ENCODE data around the gene CCAR1.
"Not testable (repeated sequence)": the region's sequence is repeated elsewhere in the genome, so short reads cannot be mapped to it uniquely, and the experiment has no call there.

The CCAR1 gene

DNA sequence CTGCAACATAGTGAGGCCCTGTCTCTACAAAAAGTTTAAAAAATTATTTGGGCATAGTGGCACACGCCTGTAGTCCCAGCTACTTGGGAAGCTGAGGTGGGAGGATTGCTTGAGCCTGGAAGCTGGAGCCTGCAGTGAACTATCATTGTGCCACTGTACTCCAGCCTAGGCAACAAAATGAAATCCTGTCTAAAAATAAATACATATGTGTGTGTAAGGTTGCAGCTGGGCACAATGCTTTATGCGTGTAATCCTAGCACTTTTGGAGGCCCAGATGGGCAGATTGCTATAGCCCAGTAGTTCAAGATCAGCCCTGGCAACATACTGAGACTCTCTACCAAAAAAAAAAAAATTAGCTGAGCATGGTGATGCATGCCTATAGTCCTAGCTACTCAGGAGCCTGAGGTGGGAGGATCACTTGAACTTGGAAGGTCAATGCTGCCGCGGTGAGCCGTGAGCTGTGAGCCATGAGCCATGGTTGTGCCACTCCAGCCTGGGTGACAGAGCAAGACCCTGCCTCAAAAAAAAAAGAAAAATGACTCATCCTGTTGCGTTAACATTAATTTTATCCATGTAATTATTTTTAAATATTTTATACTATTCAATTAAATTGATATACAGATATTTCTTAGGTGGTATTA lies 38.3 kb downstream of the CCAR1 start:
- no peak for DNase-seq (ENCODE audit: low read depth)

DNA sequence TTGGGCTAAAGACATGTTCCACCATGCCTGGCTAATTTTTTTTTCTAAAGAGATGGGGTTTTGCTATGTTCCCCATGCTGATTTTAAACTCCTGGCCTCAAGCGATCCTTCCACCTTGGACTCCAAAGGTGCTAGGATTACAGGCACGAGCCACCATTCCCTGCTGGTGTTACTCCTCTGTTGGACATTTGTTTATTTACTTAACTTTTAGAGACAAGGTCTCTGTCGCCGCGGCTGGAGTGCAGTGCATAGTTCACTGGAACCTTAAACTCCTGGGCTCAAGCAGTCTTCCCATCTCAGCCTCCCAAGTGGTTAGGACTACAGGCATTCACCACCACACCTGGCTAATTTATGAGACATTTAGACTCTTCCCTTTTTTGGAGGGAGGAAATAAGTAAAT lies 38.9 kb downstream of the CCAR1 start:
- DNase-seq (ENCODE audit: low read depth) = no peak

- DNase-seq (ENCODE audit: low read depth) = not testable (repeated sequence)
Measured at GRCh38 chr10:68767407-68767806, 46.4 kb downstream of the CCAR1 start.

DNA sequence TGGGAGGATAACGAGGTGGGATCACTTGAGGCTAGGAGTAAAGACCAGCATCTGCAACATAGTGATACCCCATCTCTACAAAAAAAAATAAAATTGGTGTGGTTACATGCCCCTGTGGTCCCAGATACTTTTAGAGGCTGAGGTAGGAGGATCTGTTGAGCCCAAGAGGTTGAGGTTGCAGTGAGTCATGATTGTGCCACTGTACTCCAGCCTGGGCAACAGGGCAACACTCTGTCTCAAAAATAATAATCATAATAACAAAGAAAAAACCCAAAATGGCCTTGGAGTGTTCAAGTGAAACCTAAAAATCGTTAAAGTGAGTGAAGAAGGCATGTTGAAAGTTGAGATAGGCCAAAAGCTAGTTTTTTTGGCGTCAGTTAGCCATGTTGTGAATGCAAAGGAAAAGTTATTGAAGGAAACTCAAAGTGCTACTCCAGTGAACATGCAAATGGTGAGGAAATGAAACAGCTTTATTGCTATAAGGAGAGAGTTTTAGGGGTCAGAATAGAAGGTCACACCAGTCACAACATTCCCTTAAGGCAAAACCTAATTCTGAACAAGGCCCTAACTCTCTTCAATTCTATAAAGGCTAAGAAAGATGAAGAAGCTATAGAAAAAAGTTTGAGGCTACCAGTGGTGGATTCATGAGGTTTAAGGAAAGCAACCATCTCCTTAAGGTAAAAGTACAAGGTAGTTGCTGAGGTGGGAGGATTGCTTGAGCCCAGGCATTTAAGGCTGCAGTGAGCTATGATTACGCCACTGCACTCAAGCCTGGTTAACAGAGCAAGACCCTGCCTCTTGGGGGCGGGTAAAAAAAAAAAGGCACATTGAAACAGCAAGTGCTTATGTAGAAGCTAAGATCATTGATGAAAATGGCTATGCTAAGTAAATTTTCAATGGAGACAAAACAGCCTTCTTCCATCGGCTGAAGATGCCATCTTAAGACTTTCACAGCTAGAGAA lies 60.9 kb downstream of the CCAR1 start:
- no peak for DNase-seq (ENCODE audit: low read depth)

GRCh38 chr10:68784476-68784875 lies 63.4 kb downstream of the CCAR1 start:
- DNase-seq (ENCODE audit: low read depth) = no peak

GRCh38 chr10:68787813-68788212 lies 66.8 kb downstream of the CCAR1 start:
- no peak for DNase-seq (ENCODE audit: low read depth)

GRCh38 chr10:68790476-68790875 lies 69.4 kb downstream of the CCAR1 start:
- no peak for DNase-seq (ENCODE audit: low read depth)

- DNase-seq (ENCODE audit: low read depth) = no peak
Measured at GRCh38 chr10:68792115-68792514, 71.1 kb downstream of the CCAR1 start.

DNA sequence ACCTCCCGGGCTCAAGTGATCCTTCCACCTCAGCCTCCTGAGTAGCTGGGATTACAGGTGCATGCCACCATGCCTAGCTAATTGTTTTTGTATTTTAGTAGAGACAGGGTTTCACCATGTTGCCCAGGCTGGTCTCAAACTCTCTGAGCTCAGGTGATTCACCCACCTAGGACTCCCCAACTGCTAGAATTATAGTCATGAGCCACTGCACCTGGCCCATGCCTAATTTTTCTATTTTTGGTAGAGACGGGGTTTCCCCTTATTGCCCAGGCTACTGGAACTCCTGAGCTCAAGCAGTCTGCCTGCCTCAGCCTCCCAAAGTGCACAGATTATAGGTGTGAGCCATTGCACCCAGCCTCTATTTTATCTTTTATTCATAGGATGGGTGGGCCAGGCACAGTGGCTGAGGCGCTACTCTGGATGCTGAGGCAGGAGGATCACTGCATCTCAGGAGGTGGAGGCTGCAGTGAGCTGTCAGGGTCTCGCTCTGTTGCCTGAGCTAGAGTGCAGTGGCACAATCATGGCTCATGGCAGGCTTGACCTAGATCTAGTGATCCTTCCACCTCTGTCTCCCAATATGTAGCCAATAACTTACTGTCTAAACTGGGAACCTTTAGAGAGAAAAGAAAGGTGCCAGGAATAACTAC lies 75.0 kb downstream of the CCAR1 start:
- no peak for DNase-seq (ENCODE audit: low read depth)

DNA sequence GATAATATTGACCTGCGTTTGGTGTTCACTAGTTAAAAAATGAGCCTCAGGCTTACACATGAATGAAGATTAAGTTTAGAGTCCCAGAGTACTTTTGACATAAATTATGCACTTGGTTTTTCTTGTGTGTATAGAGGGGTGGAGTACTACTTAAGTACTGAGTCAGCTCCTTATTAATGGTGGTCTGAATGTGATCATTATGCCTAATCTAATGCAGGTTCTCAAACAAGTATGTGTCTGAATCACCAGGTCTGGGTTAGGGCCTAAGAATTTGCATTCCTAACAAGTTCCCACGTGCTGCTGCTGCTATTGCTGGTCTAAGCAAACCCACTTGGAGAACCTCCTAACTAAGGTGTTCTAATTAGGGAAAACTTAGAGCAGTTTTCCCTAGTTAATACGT lies 75.6 kb downstream of the CCAR1 start:
- no peak for DNase-seq (ENCODE audit: low read depth)

DNA sequence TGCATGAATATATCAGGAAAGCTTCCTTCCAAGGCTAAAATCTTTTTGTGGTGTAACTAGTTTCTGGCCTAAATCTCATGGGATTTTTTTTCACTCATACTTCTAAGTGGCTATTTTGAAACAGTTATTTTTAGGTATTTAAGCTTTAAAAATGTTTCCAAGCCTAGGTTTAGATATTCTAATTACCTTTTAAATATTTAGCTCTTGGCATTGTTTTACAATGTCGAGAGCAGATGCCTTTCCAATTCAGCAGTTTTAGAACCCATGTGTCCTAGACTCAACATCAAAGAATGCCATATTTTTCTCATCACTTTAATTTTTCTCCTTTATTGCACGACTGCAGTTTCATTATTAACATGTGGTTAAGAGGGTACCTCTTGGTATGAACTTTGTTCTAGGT lies 79.2 kb downstream of the CCAR1 start:
- no peak for DNase-seq (ENCODE audit: low read depth)

DNA sequence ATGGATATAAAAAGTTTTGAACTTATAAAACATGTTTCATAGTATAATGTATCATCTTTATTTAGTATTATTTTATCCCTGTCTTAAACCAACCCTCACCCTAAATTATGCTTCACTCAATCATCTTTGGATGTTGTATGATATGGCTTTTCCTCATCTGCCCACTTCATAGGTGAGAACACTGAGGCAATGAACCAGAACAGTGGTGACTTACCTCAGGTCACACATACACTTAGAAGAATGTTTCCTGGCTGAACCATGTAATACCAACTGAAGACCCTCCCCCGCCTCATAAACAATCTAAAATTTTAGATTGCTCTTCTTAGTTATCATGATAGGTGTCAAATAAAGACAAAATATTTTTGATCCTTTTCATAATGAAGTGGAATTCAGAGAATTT lies 83.7 kb downstream of the CCAR1 start:
- DNase-seq (ENCODE audit: low read depth) = no peak

GRCh38 chr10:68810830-68811229 lies 89.8 kb downstream of the CCAR1 start:
- DNase-seq (ENCODE audit: low read depth) = not testable (repeated sequence)

DNA sequence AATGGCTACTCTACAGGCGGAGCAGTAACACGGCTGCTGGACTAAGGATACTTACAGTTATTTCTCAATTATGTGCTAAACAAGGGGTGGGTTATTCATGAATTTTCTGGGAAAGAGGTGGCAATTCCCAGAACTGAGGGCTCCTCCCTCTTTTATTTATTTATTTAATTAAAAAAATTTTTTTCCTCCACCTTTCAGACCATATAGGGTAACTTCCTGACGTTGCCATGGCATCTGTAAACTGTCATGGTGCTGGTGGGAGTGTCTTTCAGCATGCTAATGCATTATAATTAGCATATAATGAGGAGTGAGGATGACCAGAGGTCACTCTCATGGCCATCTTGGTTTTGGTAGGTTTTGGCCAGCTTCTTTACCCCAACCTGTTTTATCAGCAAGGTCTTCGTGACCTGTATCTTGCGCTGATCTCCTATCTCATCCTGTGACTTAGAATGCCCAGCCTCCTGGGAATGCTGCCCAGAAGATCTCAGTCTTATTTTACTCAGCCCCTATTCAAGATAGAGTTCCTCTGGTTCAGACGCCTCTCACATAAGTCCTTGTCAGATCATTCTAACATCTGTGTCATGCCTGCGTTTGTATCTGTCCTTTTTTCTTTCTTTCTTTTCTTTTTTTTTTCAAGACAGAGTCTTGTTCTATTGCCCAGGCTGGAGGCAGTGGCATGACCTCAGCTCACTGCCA lies 90.4 kb downstream of the CCAR1 start:
- DNase-seq (ENCODE audit: low read depth) = no peak

GRCh38 chr10:68812420-68812819 lies 91.4 kb downstream of the CCAR1 start:
- DNase-seq (ENCODE audit: low read depth) = no peak

- no peak for DNase-seq (ENCODE audit: low read depth)
Measured at GRCh38 chr10:68813559-68813958, 92.5 kb downstream of the CCAR1 start.

DNA sequence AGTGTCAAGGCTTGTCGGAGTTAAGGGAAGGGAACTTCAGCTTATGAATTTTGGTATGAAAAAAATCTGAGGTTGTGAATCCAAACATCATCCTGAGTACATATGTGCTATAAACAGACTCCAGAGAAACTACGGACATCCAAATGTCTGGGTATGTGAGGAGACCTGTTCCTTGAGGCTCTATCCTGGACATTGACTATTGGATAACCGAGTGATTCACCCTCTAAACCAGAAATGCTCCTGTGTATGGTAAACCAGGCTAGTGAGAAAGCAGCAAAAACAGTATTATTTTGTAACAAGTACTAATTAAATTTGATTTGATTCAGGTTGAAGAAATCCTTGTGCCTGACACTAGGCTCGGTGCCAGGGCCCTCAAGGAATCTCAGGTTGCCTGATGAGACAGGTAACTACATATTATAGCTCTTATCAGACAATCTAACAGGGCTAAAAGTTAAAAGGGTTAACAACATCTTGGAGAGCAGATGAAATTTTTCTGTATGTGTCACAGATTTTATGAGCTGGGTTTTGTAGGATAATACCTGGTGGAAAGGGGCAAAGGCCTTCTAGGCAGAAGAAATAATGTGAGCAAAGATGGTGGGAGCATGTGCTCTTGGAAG lies 95.9 kb downstream of the CCAR1 start:
- no peak for DNase-seq (ENCODE audit: low read depth)

- not testable (repeated sequence) for DNase-seq (ENCODE audit: low read depth)
Measured at GRCh38 chr10:68820359-68820758, 99.3 kb downstream of the CCAR1 start.

DNA sequence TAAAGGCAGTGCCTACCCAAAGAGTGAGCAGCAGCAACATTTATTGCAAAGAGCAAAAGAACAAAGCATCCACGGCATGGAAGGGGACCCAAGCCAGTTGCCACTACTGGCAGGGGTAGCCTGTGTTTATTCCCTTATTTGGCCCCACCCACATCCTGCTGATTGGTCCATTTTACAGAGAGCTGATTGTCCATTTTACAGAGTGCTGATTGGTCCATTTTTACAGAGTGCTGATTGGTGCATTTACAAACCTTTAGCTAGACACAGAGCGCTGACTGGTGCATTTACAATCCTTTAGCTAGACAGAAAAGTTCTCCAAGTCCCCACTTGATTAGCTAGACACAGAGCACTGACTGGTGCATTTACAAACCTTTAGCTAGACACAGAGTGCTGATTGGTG lies 101.6 kb downstream of the CCAR1 start:
- DNase-seq (ENCODE audit: low read depth) = not testable (repeated sequence)

DNA sequence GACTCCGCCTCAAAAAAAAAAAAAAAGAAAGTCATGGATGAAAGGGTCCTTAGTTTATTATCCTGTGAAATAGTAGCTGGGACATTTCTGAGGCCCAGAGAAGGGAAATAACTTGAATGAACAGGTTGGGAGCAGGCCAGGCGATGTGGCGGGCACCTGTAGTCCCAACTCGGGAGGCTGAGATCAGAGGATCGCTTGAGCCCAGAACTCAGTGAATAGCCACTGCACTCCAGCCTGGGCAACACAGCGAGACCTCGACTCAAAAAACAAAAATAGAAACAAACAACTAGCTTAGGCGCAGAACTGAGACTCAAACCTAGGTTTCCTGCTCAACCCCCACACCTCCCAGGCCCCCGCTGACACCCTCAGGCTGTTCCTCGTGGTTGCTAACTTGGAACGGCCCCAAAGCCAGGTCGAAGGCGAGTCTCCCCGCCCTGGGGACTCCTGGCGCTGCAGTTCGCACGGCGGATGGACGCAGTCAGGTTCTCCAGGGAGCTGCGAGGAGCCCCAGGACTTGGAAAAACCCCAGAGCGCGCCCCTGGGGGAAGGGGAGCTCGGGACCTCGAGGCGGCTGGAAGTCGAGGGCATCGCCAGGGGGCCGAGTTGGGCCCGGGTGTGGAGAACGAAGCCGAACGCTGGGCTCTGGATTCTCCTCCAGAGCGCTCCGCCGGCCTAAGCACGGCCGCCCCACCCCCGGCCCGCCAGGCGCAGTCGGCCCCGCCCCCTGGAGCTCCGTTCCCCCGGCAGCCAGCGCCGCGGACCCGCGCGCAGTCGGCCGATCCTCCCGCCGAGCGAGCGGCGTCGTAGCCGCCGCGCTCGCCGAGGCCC lies 105.9 kb downstream of the CCAR1 start, which contains the start of gene STOX1:
Gene STOX1, plus strand, starts transcription at position 768 of the 828 bp plus-strand sequence. CDS start 93 bp downstream, outside the sequence.
- peak; percentile 42 for DNase-seq (ENCODE audit: low read depth)

- DNase-seq (ENCODE audit: low read depth) = not testable (repeated sequence)
Measured at GRCh38 chr10:68827592-68827959, 106.5 kb downstream of the CCAR1 start.
